IMR-90 (cell line): ENCODE measurements around the gene B3GAT1. TPM values are rescaled to one million over a fixed set of nuclear protein-coding genes. Genes with fewer than 3 reads are reported as not detected.

Experiments
- ATAC-seq: fragments of 200-7000 bp; cut with Tn5 transposase; 2 replicates; pipeline ENCODE4 v1.9.1; 2020; ENCODE audit warnings: low read depth, mild to moderate bottlenecking, moderate library complexity
- BruUV-seq: library from RNA; stranded (reverse); fragments of 400-500 nt; replicated peaks from 2 replicates; lab custom pipeline; 2021; lab: Mats Ljungman, UMichigan
- CTCF ChIA-PET: fragments of 300-600 bp; formaldehyde crosslinking; extraction: SDS; loops from one replicate; lab custom pipeline; 2021; ENCODE audit warnings: antibody characterized with exemption; lab: Yijun Ruan, JAX
- POLR2A ChIA-PET: fragments of 300-600 bp; sonication (Branson Sonifier 250); formaldehyde crosslinking; loops from one replicate; lab custom pipeline; 2022; ENCODE audit warnings: antibody characterized with exemption; ENCODE audit not compliant: unreplicated experiment; lab: Charles Lee
- DNase-seq: peaks from one replicate; pipeline ENCODE4 v3.0.0; 2013
- H2AFZ ChIP-seq: replicated peaks from 2 replicates; pipeline ENCODE3; 2013; ENCODE audit warnings: low read length, mild to moderate bottlenecking; ENCODE audit not compliant: poor library complexity
- H2AK5ac ChIP-seq: 2 replicates; pipeline ENCODE4 v1.6.1; 2013; ENCODE audit warnings: low read depth, low read length, inconsistent platforms
- H2AK9ac ChIP-seq: replicated peaks from 2 replicates; pipeline ENCODE3; 2013; ENCODE audit warnings: mild to moderate bottlenecking, low read depth, low read length, moderate library complexity; ENCODE audit not compliant: poor library complexity
- H2BK120ac ChIP-seq: 2 replicates; pipeline ENCODE4 v1.6.1; 2013; ENCODE audit warnings: low read depth, low read length, inconsistent platforms
- H2BK15ac ChIP-seq: 3 replicates; pipeline ENCODE4 v1.6.1; 2013; ENCODE audit warnings: low read depth, low read length, inconsistent platforms
- H2BK20ac ChIP-seq: 2 replicates; pipeline ENCODE4 v1.6.1; 2013; ENCODE audit warnings: low read depth, mild to moderate bottlenecking, inconsistent platforms, low read length, moderate library complexity
- H2BK5ac ChIP-seq: 2 replicates; pipeline ENCODE4 v1.6.1; 2013; ENCODE audit warnings: mild to moderate bottlenecking, low read depth, low read length, inconsistent platforms; ENCODE audit not compliant: poor library complexity, severe bottlenecking
- H3K14ac ChIP-seq: replicated peaks from 2 replicates; pipeline ENCODE4 v1.6.1; 2013; ENCODE audit warnings: low read depth, low read length, inconsistent platforms
- H3K18ac ChIP-seq: 2 replicates; pipeline ENCODE4 v1.6.1; 2013; ENCODE audit warnings: low read depth, low read length, control low read depth
- H3K23ac ChIP-seq: 2 replicates; pipeline ENCODE4 v1.6.1; 2013; ENCODE audit warnings: low read depth, low read length, inconsistent platforms
- H3K27ac ChIP-seq: 2 replicates; pipeline ENCODE4 v1.5.1; 2013; ENCODE audit warnings: mild to moderate bottlenecking, control low read depth, low read length; ENCODE audit not compliant: insufficient read depth
- H3K27me3 ChIP-seq: 2 replicates; pipeline ENCODE4 v1.6.1; 2013; ENCODE audit warnings: low read length; ENCODE audit not compliant: control insufficient read depth, insufficient read depth
- H3K36me3 ChIP-seq: 2 replicates; pipeline ENCODE4 v1.6.1; 2013; ENCODE audit warnings: low read length, mixed read lengths; ENCODE audit not compliant: control insufficient read depth, insufficient read depth
- H3K4ac ChIP-seq: 2 replicates; pipeline ENCODE4 v1.6.1; 2013; ENCODE audit warnings: low read depth, low read length, inconsistent platforms
- H3K4me1 ChIP-seq: 2 replicates; pipeline ENCODE4 v1.6.1; 2013; ENCODE audit warnings: low read length, mixed read lengths; ENCODE audit not compliant: control insufficient read depth, insufficient read depth
- H3K4me2 ChIP-seq: 2 replicates; pipeline ENCODE4 v1.6.1; 2013; ENCODE audit warnings: low read depth, mild to moderate bottlenecking, control low read depth, low read length, moderate library complexity
- H3K4me3 ChIP-seq: 2 replicates; pipeline ENCODE4 v1.5.1; 2013; ENCODE audit warnings: low read depth, mild to moderate bottlenecking, control low read depth, low read length, moderate library complexity; ENCODE audit not compliant: insufficient read depth
- H3K56ac ChIP-seq: 2 replicates; pipeline ENCODE4 v1.6.1; 2013; ENCODE audit warnings: low read length, inconsistent platforms; ENCODE audit not compliant: insufficient read depth; ENCODE audit errors: extremely low read depth
- H3K79me1 ChIP-seq, 2 experiments: 2 replicates each; pipeline ENCODE4 v1.6.1; 2013; ENCODE audit warnings: low read length in 2 of 2, inconsistent platforms in 1 of 2, low read depth in 1 of 2
- H3K9ac ChIP-seq: 2 replicates; pipeline ENCODE4 v1.6.1; 2013; ENCODE audit warnings: low read depth, low read length, control low read depth
- H3K9me1 ChIP-seq: 2 replicates; pipeline ENCODE4 v1.6.1; 2013; ENCODE audit warnings: low read length, inconsistent platforms; ENCODE audit not compliant: insufficient read depth
- H3K9me3 ChIP-seq: 2 replicates; pipeline ENCODE4 v1.6.1; 2013; ENCODE audit warnings: low read length; ENCODE audit not compliant: control insufficient read depth, insufficient read depth
- H4K20me1 ChIP-seq: 2 replicates; pipeline ENCODE4 v1.6.1; 2013; ENCODE audit warnings: low read length, inconsistent platforms; ENCODE audit not compliant: insufficient read depth
- H4K5ac ChIP-seq: 2 replicates; pipeline ENCODE4 v1.6.1; 2013; ENCODE audit warnings: mild to moderate bottlenecking, low read depth, low read length, control low read depth
- H4K8ac ChIP-seq, 2 experiments: 2 replicates each; pipeline ENCODE4 v1.6.1; 2013; ENCODE audit warnings: low read depth in 2 of 2, low read length in 2 of 2, control low read depth in 1 of 2, inconsistent platforms in 1 of 2
- H4K91ac ChIP-seq: 2 replicates; pipeline ENCODE4 v1.6.1; 2013; ENCODE audit warnings: low read depth, low read length, inconsistent platforms; ENCODE audit not compliant: insufficient read depth
- BHLHE40 ChIP-seq: fragments of 150-350 bp; IDR thresholded peaks from 2 replicates; pipeline ENCODE4 v1.6.1; 2016; ENCODE audit warnings: mild to moderate bottlenecking, low read depth, low read length
- CEBPB ChIP-seq: IDR thresholded peaks from 2 replicates; pipeline ENCODE4 v1.6.1; 2012; ENCODE audit warnings: low read depth, low read length, improper control_type of control experiment
- CHD1 ChIP-seq: IDR thresholded peaks from 2 replicates; pipeline ENCODE4 v1.6.1; 2012; ENCODE audit warnings: low read depth, low read length, improper control_type of control experiment
- ELK1 ChIP-seq: fragments of 150-350 bp; IDR thresholded peaks from 2 replicates; pipeline ENCODE4 v1.6.1; 2016; ENCODE audit warnings: low read depth, mild to moderate bottlenecking, low read length, moderate library complexity, borderline replicate concordance
- FOS ChIP-seq: fragments of 150-350 bp; IDR thresholded peaks from 2 replicates; pipeline ENCODE4 v1.6.1; 2016; ENCODE audit warnings: low read depth, low read length
- MAFK ChIP-seq: IDR thresholded peaks from 2 replicates; pipeline ENCODE4 v1.6.1; 2012; ENCODE audit warnings: low read depth, low read length, improper control_type of control experiment
- MAZ ChIP-seq: IDR thresholded peaks from 2 replicates; pipeline ENCODE4 v1.6.1; 2012; ENCODE audit warnings: low read depth, mild to moderate bottlenecking, low read length, improper control_type of control experiment, moderate library complexity, borderline replicate concordance
- MXI1 ChIP-seq: IDR thresholded peaks from 2 replicates; pipeline ENCODE4 v1.6.1; 2012; ENCODE audit warnings: low read depth, mild to moderate bottlenecking, low read length, moderate library complexity, borderline replicate concordance
- NFE2L2 ChIP-seq: fragments of 150-350 bp; IDR thresholded peaks from 2 replicates; pipeline ENCODE4 v1.6.1; 2016; ENCODE audit warnings: low read depth, mild to moderate bottlenecking, low read length
- POLR2A ChIP-seq: IDR thresholded peaks from 2 replicates; pipeline ENCODE4 v1.6.1; 2012; ENCODE audit warnings: mild to moderate bottlenecking, low read depth, low read length
- RAD21 ChIP-seq: IDR thresholded peaks from 2 replicates; pipeline ENCODE4 v1.6.1; 2012; ENCODE audit warnings: low read length, improper control_type of control experiment
- RCOR1 ChIP-seq: IDR thresholded peaks from 2 replicates; pipeline ENCODE4 v1.6.1; 2012; ENCODE audit warnings: mild to moderate bottlenecking, low read length, improper control_type of control experiment; ENCODE audit not compliant: insufficient replicate concordance
- RFX5 ChIP-seq: IDR thresholded peaks from 2 replicates; pipeline ENCODE4 v1.8.0; 2012; ENCODE audit warnings: low read depth, mild to moderate bottlenecking, low read length, moderate library complexity
- SMC3 ChIP-seq: fragments of 150-350 bp; IDR thresholded peaks from 2 replicates; pipeline ENCODE4 v1.6.1; 2016; ENCODE audit warnings: low read depth, mild to moderate bottlenecking, antibody characterized with exemption, low read length, moderate library complexity
- USF2 ChIP-seq: fragments of 150-350 bp; IDR thresholded peaks from 2 replicates; pipeline ENCODE4 v1.6.1; 2017; ENCODE audit warnings: mild to moderate bottlenecking, antibody characterized with exemption, low read length, low read depth
- WGBS, 2 experiments: methylation state at CpG; one replicate each; pipeline versions ENCODE4 v1.1.5 to v1.1.7; 2013; ENCODE audit warnings: missing lambda C conversion rate in 2 of 2; ENCODE audit not compliant: insufficient read length in 1 of 2; ENCODE audit errors: extremely low coverage in 2 of 2; 5-methylcytosine and 5-hydroxymethylcytosine counted together
- dilution Hi-C: fragments of 300-500 bp; cut with HindIII; formaldehyde crosslinking; loops from one replicate; pipeline ENCODE4 v1.14.3; 2018; ENCODE audit warnings: low sequenced_read_pairs; ENCODE audit not compliant: unreplicated experiment
- in situ Hi-C: fragments of 300-500 bp; cut with MboI; formaldehyde crosslinking; loops from 3 replicates; pipeline ENCODE4 v1.14.3; 2019; ENCODE audit warnings: low sequenced_read_pairs, inconsistent platforms, mixed read lengths
- intact Hi-C: fragments of 100-400 bp; cut with micrococcal nuclease; formaldehyde crosslinking; loops from 2 replicates; pipeline ENCODE4 v1.10.0; 2022
- polyA plus RNA-seq, 3 experiments: library from polyadenylated mRNA; depleted of rRNA; stranded (reverse); fragments of >200 nt; gene quantifications; 2 replicates each; pipeline ENCODE4 v1.2.3, GENCODE V29; 2012; ENCODE audit warnings: low replicate concordance in 1 of 3
- total RNA-seq: library from RNA; depleted of rRNA; stranded (reverse); fragments of >200 nt; gene quantifications from 2 replicates; pipeline ENCODE4 v1.2.3, GENCODE V29; 2012
- TF ChIP-seq, protein P1 (sequence below): conservative IDR thresholded peaks from 2 replicates; pipeline ENCODE4 v1.5.1; 2012; ENCODE audit warnings: mild to moderate bottlenecking, low read depth, low read length, improper control_type of control experiment

B3GAT1 gene
- total and polyA plus RNA-seq, 2 of the 4 experiments (the other 2 are of a cell fraction): not detected

DNA sequence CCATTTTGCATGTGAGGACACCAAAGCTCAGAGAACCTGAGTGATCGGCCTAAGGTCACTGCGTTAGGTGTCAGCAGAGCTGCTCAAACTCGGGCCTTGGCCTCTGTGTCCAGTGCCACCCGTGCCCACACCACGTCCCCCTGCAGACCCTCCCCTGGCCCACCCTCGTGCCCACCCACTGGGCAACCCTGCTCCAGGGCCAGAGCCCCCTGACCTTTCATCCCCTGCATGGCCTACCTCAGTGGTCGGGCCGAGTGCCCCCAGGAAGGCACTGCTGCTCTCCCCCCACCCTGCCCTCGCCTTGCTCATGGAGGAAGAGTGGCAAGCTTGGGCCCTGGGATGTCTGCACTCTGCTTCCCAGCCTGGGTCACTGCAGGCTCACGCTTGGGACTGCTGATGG is 17.7 kb downstream of the B3GAT1 start:
- no peak for TF ChIP-seq FOS
- no peak for TF ChIP-seq NFE2L2
- no peak for TF ChIP-seq MAFK
- TF ChIP-seq RFX5: no peak
- no peak for TF ChIP-seq RAD21
- TF ChIP-seq POLR2A: no peak
- no peak for TF ChIP-seq MXI1
- TF ChIP-seq RCOR1: no peak
- no peak for TF ChIP-seq CHD1
- no peak for TF ChIP-seq ELK1
- no peak for TF ChIP-seq CEBPB
- TF ChIP-seq BHLHE40: no peak
- TF ChIP-seq, protein P1, sequence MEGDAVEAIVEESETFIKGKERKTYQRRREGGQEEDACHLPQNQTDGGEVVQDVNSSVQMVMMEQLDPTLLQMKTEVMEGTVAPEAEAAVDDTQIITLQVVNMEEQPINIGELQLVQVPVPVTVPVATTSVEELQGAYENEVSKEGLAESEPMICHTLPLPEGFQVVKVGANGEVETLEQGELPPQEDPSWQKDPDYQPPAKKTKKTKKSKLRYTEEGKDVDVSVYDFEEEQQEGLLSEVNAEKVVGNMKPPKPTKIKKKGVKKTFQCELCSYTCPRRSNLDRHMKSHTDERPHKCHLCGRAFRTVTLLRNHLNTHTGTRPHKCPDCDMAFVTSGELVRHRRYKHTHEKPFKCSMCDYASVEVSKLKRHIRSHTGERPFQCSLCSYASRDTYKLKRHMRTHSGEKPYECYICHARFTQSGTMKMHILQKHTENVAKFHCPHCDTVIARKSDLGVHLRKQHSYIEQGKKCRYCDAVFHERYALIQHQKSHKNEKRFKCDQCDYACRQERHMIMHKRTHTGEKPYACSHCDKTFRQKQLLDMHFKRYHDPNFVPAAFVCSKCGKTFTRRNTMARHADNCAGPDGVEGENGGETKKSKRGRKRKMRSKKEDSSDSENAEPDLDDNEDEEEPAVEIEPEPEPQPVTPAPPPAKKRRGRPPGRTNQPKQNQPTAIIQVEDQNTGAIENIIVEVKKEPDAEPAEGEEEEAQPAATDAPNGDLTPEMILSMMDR: no peak
- TF ChIP-seq MAZ: no peak
- no peak for TF ChIP-seq SMC3
- no peak for TF ChIP-seq USF2
- in situ Hi-C loops: no loop called here
- no peak overlapping the region for H3K18ac ChIP-seq
- no peak overlapping the region for H2BK20ac ChIP-seq
- no peak overlapping the region for H2BK15ac ChIP-seq
- WGBS, 2 experiments: 83% methylated on average over 2 of the region's 10 CpGs; no CpG with 5 or more reads in 1 of the 2 experiments
- no peak overlapping the region for H3K4me2 ChIP-seq
- no peak overlapping the region for H4K8ac ChIP-seq
- H2BK120ac ChIP-seq: no peak overlapping the region
- intact Hi-C loops: no loop called here
- no peaks in the 10 kb centered on the region for H3K27me3 ChIP-seq
- no peak overlapping the region for H3K9ac ChIP-seq
- no peak overlapping the region for H4K91ac ChIP-seq
- H3K14ac ChIP-seq: no peak overlapping the region
- peak overlapping the region; percentile 16 for H2AK9ac ChIP-seq
- no peak overlapping the region for H3K4ac ChIP-seq
- dilution Hi-C loops: no loop called here
- H3K4me1 ChIP-seq: no peaks in the 10 kb centered on the region
- ATAC-seq (no peak), DNase-seq (no peak)
- no peak overlapping the region for H4K5ac ChIP-seq
- no peak overlapping the region for H3K27ac ChIP-seq
- no peak overlapping the region for H3K23ac ChIP-seq
- BruUV-seq: no TSS peak
- H3K4me3 ChIP-seq: no peak overlapping the region
- no peaks in the 10 kb centered on the region for H4K20me1 ChIP-seq
- no peak overlapping the region for H3K56ac ChIP-seq
- H3K36me3 ChIP-seq: no peaks in the 10 kb centered on the region
- H2BK5ac ChIP-seq: no peak overlapping the region
- POLR2A ChIA-PET: no interaction called here
- peaks cover 58% of the 10 kb centered on the region for H3K9me3 ChIP-seq
- no peaks in the 10 kb centered on the region for H3K9me1 ChIP-seq
- H3K79me1 ChIP-seq: no peaks in the 10 kb centered on the region
- no peak overlapping the region for H2AK5ac ChIP-seq
- no peak overlapping the region for H2AFZ ChIP-seq
- CTCF ChIA-PET: no interaction called here
